GM12878 (cell line): ENCODE results near the gene CPA4. TPM values are rescaled to one million over a fixed set of nuclear protein-coding genes. Genes with fewer than 3 reads are reported as not detected.

Source experiments
- ATAC-seq: fragments of 200-7000 bp; cut with Tn5 transposase; 3 replicates; pipeline ENCODE4 v1.9.1; 2020; ENCODE audit warnings: mild to moderate bottlenecking, moderate library complexity
- BruUV-seq: library from RNA; stranded (reverse); fragments of 400-500 nt; replicated peaks from 2 replicates; lab custom pipeline; 2021; lab: Mats Ljungman, UMichigan
- CTCF ChIA-PET: fragments of 300-600 bp; sonication (Branson Sonifier 250); formaldehyde crosslinking; extraction: SDS; loops from one replicate; lab custom pipeline; 2021; ENCODE audit warnings: inconsistent platforms; lab: Yijun Ruan, JAX
- POLR2A ChIA-PET: fragments of 350-600 bp; formaldehyde crosslinking; extraction: SDS; loops from one replicate; lab custom pipeline; 2021; ENCODE audit warnings: inconsistent platforms; lab: Charles Lee
- RAD21 ChIA-PET: fragments of 300-600 bp; sonication (Branson Sonifier 250); formaldehyde crosslinking; loops from one replicate; lab custom pipeline; 2023; ENCODE audit warnings: antibody characterized with exemption; ENCODE audit not compliant: unreplicated experiment; lab: Charles Lee
- SMC1A ChIA-PET: fragments of 300-600 bp; sonication (Branson Sonifier 250); formaldehyde crosslinking; loops from one replicate; lab custom pipeline; 2023; ENCODE audit not compliant: unreplicated experiment, uncharacterized antibody; lab: Charles Lee
- DNase-seq: peaks from one replicate; pipeline ENCODE4 v3.0.0-alpha.2; 2011; ENCODE audit warnings: low read depth, low spot score
- FAIRE-seq: peaks from 3 replicates; lab custom pipeline; 2011; peaks lifted over from hg19 to GRCh38; lab: Jason Lieb, UNC
- H2AFZ ChIP-seq: 2 replicates; pipeline ENCODE4 v1.6.0; 2011; ENCODE audit warnings: low read depth, low read length, control low read depth; ENCODE audit not compliant: control insufficient read depth
- H3K27ac ChIP-seq: 2 replicates; pipeline ENCODE4 v1.5.1; 2011; ENCODE audit warnings: control low read depth; ENCODE audit not compliant: control insufficient read depth, insufficient read depth
- H3K27me3 ChIP-seq, 2 experiments: replicated peaks in 1 of 2; 2 replicates each; pipeline versions ENCODE4 v1.6.0 to v1.6.1; 2011; ENCODE audit warnings: low read length in 1 of 2; ENCODE audit not compliant: control insufficient read depth in 2 of 2, insufficient read depth in 2 of 2
- H3K36me3 ChIP-seq, 2 experiments: 2 replicates each; pipeline ENCODE4 v1.5.1; 2011; ENCODE audit warnings: low read length in 1 of 2; ENCODE audit not compliant: control insufficient read depth in 2 of 2, insufficient read depth in 2 of 2
- H3K4me1 ChIP-seq: 2 replicates; pipeline ENCODE4 v1.6.1; 2011; ENCODE audit warnings: mild to moderate bottlenecking, low read length, moderate library complexity, mixed read lengths; ENCODE audit not compliant: control insufficient read depth, insufficient read depth
- H3K4me2 ChIP-seq: 2 replicates; pipeline ENCODE4 v1.6.0; 2011; ENCODE audit warnings: control low read depth; ENCODE audit not compliant: control insufficient read depth, insufficient read depth
- H3K4me3 ChIP-seq: fragments of 200-600 bp; sonication (generic); 2 replicates; pipeline ENCODE4 v1.5.1; 2016
- H3K79me2 ChIP-seq: 2 replicates; pipeline ENCODE4 v1.6.0; 2011; ENCODE audit warnings: low read length; ENCODE audit not compliant: control insufficient read depth, insufficient read depth
- H3K9ac ChIP-seq: 2 replicates; pipeline ENCODE4 v1.8.0; 2011; ENCODE audit warnings: low read length, control low read depth, mixed read lengths; ENCODE audit not compliant: control insufficient read depth, insufficient read depth
- H3K9me3 ChIP-seq: replicated peaks from 3 replicates; pipeline ENCODE4 v1.5.1; 2011; ENCODE audit warnings: mild to moderate bottlenecking, low read length; ENCODE audit not compliant: control insufficient read depth, insufficient read depth
- H4K20me1 ChIP-seq: 2 replicates; pipeline ENCODE4 v1.6.0; 2011; ENCODE audit not compliant: control insufficient read depth, insufficient read depth
- CBX5 ChIP-seq: sonication (generic); IDR thresholded peaks from 2 replicates; pipeline ENCODE4 v1.6.1; 2016; ENCODE audit warnings: low read depth, moderate library complexity, mild to moderate bottlenecking, inconsistent platforms
- RAD21 ChIP-seq: IDR thresholded peaks from 2 replicates; pipeline ENCODE4 v1.6.1; 2011; ENCODE audit warnings: mild to moderate bottlenecking, low read depth, low read length, moderate library complexity; ENCODE audit not compliant: insufficient read depth
- RB1 ChIP-seq: fragments of 450-650 bp; formaldehyde crosslinking; IDR thresholded peaks from 2 replicates; pipeline ENCODE4 v1.6.1; 2017; ENCODE audit warnings: mild to moderate bottlenecking, borderline replicate concordance
- RELA ChIP-seq: fragments of 450-650 bp; IDR thresholded peaks from 2 replicates; pipeline ENCODE4 v1.8.0; 2014; ENCODE audit warnings: borderline replicate concordance; ENCODE audit not compliant: partially characterized antibody
- STAT1 ChIP-seq: fragments of 450-650 bp; conservative IDR thresholded peaks from 2 replicates; pipeline ENCODE4 v1.6.1; 2014; ENCODE audit warnings: antibody characterized with exemption, mild to moderate bottlenecking
- ZNF207 ChIP-seq: fragments of 450-650 bp; IDR thresholded peaks from 2 replicates; pipeline ENCODE4 v1.6.1; 2014; ENCODE audit warnings: antibody characterized with exemption, mild to moderate bottlenecking, borderline replicate concordance
- WGBS: methylation state at CpG from one replicate; pipeline ENCODE4 v1.1.6; 2016; ENCODE audit warnings: low lambda C conversion rate; ENCODE audit not compliant: insufficient replicate concordance, insufficient coverage; ENCODE audit errors: missing lambda C conversion rate; 5-methylcytosine and 5-hydroxymethylcytosine counted together
- in situ Hi-C: fragments of 300-500 bp; cut with MboI; formaldehyde crosslinking; loops from 9 replicates; pipeline ENCODE4 v1.14.3; 2018; ENCODE audit warnings: mixed read lengths
- intact Hi-C: fragments of 100-400 bp; cut with micrococcal nuclease; formaldehyde crosslinking; loops from one replicate; pipeline ENCODE4 v1.14.2; 2022; ENCODE audit not compliant: unreplicated experiment
- polyA plus RNA-seq, 11 experiments: library from polyadenylated mRNA; depleted of rRNA in 4 of 11; unstranded in 6 of 11; stranded (reverse) in 5 of 11; fragments of >200 nt; fragmentation: Nextera tagmentation in 4 of 11; fragmentation: Illumina TruSeq in 1 of 11; extraction: Ambion mirVana in 4 of 11; extraction: Trizol in 1 of 11; gene quantifications; 1 replicate in 1 of 11; 2 replicates in 10 of 11; pipeline versions ENCODE4 v1.2.1 to v1.2.3, GENCODE V29; 2011 to 2016; ENCODE audit warnings: inconsistent platforms in 2 of 11, missing spikeins in 2 of 11, low read depth in 1 of 11
- total RNA-seq, 4 experiments: library from RNA; depleted of rRNA in 3 of 4; stranded (reverse); fragments of >200 nt in 3 of 4; fragmentation: Illumina TruSeq in 1 of 4; extraction: Trizol in 1 of 4; gene quantifications; 2 replicates each; pipeline versions ENCODE4 v1.2.1 to v1.2.3, GENCODE V29; 2013 to 2021
- TF ChIP-seq, protein P1 (sequence below): fragments of 450-650 bp; IDR thresholded peaks from 2 replicates; pipeline ENCODE4 v1.6.1; 2017; ENCODE audit warnings: antibody characterized with exemption, mild to moderate bottlenecking, moderate library complexity

The CPA4 gene
- total and polyA plus RNA-seq, 10 of the 15 experiments (the other 5 are each of a cell fraction or from before 2014, with no cell fraction given), result 0.05 to 0.35 (median 0.18) TPM; not detected in 1

DNA sequence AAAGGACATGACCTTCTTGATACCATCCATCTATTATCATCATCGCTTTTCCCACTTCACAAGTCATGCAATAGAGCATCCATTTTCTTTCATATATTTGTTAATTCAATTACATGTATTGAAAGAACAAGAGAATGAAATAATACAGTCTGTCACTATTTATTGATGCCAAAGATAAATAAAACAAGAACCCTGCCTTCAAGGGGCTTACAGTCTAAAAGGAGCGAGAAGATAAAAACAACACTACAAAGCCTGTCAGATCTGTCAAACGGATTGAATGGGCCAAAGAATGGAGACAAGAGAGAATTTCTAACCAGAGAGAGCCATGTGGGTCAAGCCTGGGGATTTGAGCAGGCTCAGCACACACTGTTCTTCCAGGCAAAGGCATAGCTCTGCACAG is 67.6 kb downstream of the CPA4 start (continued):
- TF ChIP-seq, protein P1, sequence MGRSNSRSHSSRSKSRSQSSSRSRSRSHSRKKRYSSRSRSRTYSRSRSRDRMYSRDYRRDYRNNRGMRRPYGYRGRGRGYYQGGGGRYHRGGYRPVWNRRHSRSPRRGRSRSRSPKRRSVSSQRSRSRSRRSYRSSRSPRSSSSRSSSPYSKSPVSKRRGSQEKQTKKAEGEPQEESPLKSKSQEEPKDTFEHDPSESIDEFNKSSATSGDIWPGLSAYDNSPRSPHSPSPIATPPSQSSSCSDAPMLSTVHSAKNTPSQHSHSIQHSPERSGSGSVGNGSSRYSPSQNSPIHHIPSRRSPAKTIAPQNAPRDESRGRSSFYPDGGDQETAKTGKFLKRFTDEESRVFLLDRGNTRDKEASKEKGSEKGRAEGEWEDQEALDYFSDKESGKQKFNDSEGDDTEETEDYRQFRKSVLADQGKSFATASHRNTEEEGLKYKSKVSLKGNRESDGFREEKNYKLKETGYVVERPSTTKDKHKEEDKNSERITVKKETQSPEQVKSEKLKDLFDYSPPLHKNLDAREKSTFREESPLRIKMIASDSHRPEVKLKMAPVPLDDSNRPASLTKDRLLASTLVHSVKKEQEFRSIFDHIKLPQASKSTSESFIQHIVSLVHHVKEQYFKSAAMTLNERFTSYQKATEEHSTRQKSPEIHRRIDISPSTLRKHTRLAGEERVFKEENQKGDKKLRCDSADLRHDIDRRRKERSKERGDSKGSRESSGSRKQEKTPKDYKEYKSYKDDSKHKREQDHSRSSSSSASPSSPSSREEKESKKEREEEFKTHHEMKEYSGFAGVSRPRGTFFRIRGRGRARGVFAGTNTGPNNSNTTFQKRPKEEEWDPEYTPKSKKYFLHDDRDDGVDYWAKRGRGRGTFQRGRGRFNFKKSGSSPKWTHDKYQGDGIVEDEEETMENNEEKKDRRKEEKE, result no peak
- no peak for TF ChIP-seq CBX5
- no peak for TF ChIP-seq RB1
- TF ChIP-seq, all 136 proteins: peak for 0

DNA sequence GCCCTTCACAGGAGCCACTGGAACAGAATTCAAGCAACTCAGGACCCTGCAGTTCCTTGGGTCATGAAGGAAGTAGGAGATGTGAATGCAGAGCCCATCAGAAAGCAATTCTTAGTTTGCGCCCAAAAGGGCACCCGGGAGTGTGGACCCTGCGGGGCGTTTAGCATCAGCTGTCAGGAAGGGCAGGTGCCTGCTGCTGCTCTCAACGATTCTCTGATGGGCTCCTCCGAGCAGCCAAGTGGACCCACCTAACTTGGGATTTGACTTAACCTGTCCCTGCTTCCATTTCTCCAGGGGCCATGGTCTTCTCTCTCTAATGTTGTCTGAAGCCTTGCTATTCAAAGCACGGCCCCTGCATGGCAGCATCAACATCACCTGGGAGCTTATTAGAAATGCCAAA is 68.7 kb downstream of the CPA4 start:
- BruUV-seq, result no TSS peak
- Histone ChIP-seq H3K27ac (no peak overlapping the region), H3K4me3 (no peak overlapping the region), H4K20me1 (no peaks in the 10 kb centered on the region), H3K9ac (no peak overlapping the region), H3K79me2 (no peaks in the 10 kb centered on the region), H3K36me3 (no peaks in the 10 kb centered on the region), H3K4me1 (peaks cover 13% of the 10 kb centered on the region), H3K4me2 (no peak overlapping the region), H3K9me3 (peaks cover 2% of the 10 kb centered on the region; the same call in 1 of the 3 replicates), H3K27me3 (no peaks in the 10 kb centered on the region), H2AFZ (no peak overlapping the region)
- 67% methylated on average over 7 of the region's 7 CpGs for WGBS
- ChIA-PET POLR2A (no interaction called here), RAD21 (no interaction called here), SMC1A (interaction anchor here (0.9 kb wide), 1 partner anchor 30 kb away, joined by 3 read pairs; no protein-coding TSS in a partner anchor), CTCF (no interaction called here)
- ATAC-seq (no peak), DNase-seq (no peak), FAIRE-seq (no peak)
- TF ChIP-seq RAD21, result no peak
- no peak for TF ChIP-seq RELA
- TF ChIP-seq STAT1, result no peak
- no peak for TF ChIP-seq ZNF207
- intact Hi-C loops, result no loop called here
- in situ Hi-C loops, result no loop called here
